ENCODE measurements around the gene CTLA4.

The CTLA4 gene

GRCh38 chr2:203893401-203893800 lies 25.8 kb downstream of the CTLA4 start:
- DNase-seq: no peak

- no peak for DNase-seq
Observed at GRCh38 chr2:203893840-203894239, 26.3 kb downstream of the CTLA4 start.

- DNase-seq: no peak
Observed at GRCh38 chr2:203894262-203894661, 26.7 kb downstream of the CTLA4 start.

GRCh38 chr2:203897544-203897943 lies 30.0 kb downstream of the CTLA4 start:
- DNase-seq: no peak

GRCh38 chr2:203898657-203899056 lies 31.1 kb downstream of the CTLA4 start:
- DNase-seq: no peak

GRCh38 chr2:203900253-203900652 lies 32.7 kb downstream of the CTLA4 start:
- peak; percentile 12 to 22 for DNase-seq

- DNase-seq: no peak
Observed at GRCh38 chr2:203904022-203904421, 36.5 kb downstream of the CTLA4 start.

- DNase-seq: no peak
Observed at GRCh38 chr2:203905656-203906055, 38.1 kb downstream of the CTLA4 start.

GRCh38 chr2:203908066-203908796 lies 40.7 kb downstream of the CTLA4 start:
- no peak for DNase-seq

- no peak for DNase-seq
Observed at GRCh38 chr2:203908797-203909185, 41.2 kb downstream of the CTLA4 start.

- peak in 1 of 2 experiments; percentile 37 for DNase-seq
Observed at GRCh38 chr2:203909261-203909967, 41.8 kb downstream of the CTLA4 start.

- DNase-seq: no peak
Observed at GRCh38 chr2:203909974-203910373, 42.4 kb downstream of the CTLA4 start.

- DNase-seq: no peak
Observed at GRCh38 chr2:203913947-203914346, 46.4 kb downstream of the CTLA4 start.

GRCh38 chr2:203914546-203915182 lies 47.1 kb downstream of the CTLA4 start:
- DNase-seq: no peak

- no peak for DNase-seq
Observed at GRCh38 chr2:203915256-203915655, 47.7 kb downstream of the CTLA4 start.

- DNase-seq: no peak
Observed at GRCh38 chr2:203916756-203917155, 49.2 kb downstream of the CTLA4 start.

GRCh38 chr2:203918264-203918663 lies 50.7 kb downstream of the CTLA4 start:
- DNase-seq: no peak

- DNase-seq: no peak
Observed at GRCh38 chr2:203918839-203919238, 51.3 kb downstream of the CTLA4 start.
